ENCODE measurements around the gene RPS6KA2.
A peak's percentile ranks its signal among the peaks of the same experiment; 100 is the strongest.

The RPS6KA2 gene

GRCh38 chr6:166627033-166627874 lies at the start of gene RPS6KA2:
TSS of gene RPS6KA2 (minus strand) at chr6:166627251. CDS start at chr6:166627019, 232 bp downstream.
- DNase-seq, result peak; percentile 99 to 100

- DNase-seq, result peak in 1 of 2 experiments; percentile 36
These were observed 49.3 kb upstream of the RPS6KA2 start for GRCh38 chr6:166676270-166676860.

GRCh38 chr6:166675736-166676135 lies 48.7 kb upstream of the RPS6KA2 start:
- no peak for DNase-seq

GRCh38 chr6:166673309-166673708 lies 46.3 kb upstream of the RPS6KA2 start:
- DNase-seq, result no peak

- DNase-seq, result no peak
These were observed 45.7 kb upstream of the RPS6KA2 start for GRCh38 chr6:166672624-166673206.

GRCh38 chr6:166672146-166672545 lies 45.1 kb upstream of the RPS6KA2 start:
- DNase-seq, result no peak

- DNase-seq, result no peak
These were observed 44.5 kb upstream of the RPS6KA2 start for GRCh38 chr6:166671434-166672081.

- no peak for DNase-seq
These were observed 43.8 kb upstream of the RPS6KA2 start for GRCh38 chr6:166670894-166671293.

- no peak for DNase-seq
These were observed 43.0 kb upstream of the RPS6KA2 start for GRCh38 chr6:166670013-166670412.

- DNase-seq, result no peak
These were observed 41.0 kb upstream of the RPS6KA2 start for GRCh38 chr6:166667796-166668610.

GRCh38 chr6:166664135-166664534 lies 37.1 kb upstream of the RPS6KA2 start:
- DNase-seq, result no peak

GRCh38 chr6:166663568-166663967 lies 36.5 kb upstream of the RPS6KA2 start:
- DNase-seq, result no peak

- no peak for DNase-seq
These were observed 35.6 kb upstream of the RPS6KA2 start for GRCh38 chr6:166662690-166663089.

GRCh38 chr6:166661327-166662085 lies 34.5 kb upstream of the RPS6KA2 start:
- DNase-seq, result no peak

GRCh38 chr6:166660157-166660688 lies 33.2 kb upstream of the RPS6KA2 start:
- no peak for DNase-seq

GRCh38 chr6:166659581-166659980 lies 32.5 kb upstream of the RPS6KA2 start:
- DNase-seq, result no peak

- DNase-seq, result no peak
These were observed 31.7 kb upstream of the RPS6KA2 start for GRCh38 chr6:166658792-166659150.

GRCh38 chr6:166658115-166658791 lies 31.2 kb upstream of the RPS6KA2 start:
- no peak for DNase-seq

GRCh38 chr6:166657531-166657930 lies 30.5 kb upstream of the RPS6KA2 start:
- DNase-seq, result no peak

- DNase-seq, result peak in 1 of 2 experiments; percentile 15
These were observed 29.4 kb upstream of the RPS6KA2 start for GRCh38 chr6:166656230-166657151.

Data from NCI-H524 (cell line).